C4-2B (cell line): ENCODE measurements around the gene C1QTNF1.

Source experiments
- CTCF ChIP-seq: fragments of 450-650 bp; conservative IDR thresholded peaks from 2 replicates; pipeline ENCODE4 v1.5.1; 2017; ENCODE audit warnings: mild to moderate bottlenecking
- ZFX ChIP-seq: fragments of 450-650 bp; IDR thresholded peaks from 2 replicates; pipeline ENCODE4 v1.6.1; 2017

GRCh38 chr17:79084291-79085153 lies 60.6 kb downstream of the C1QTNF1 start:
- TF ChIP-seq CTCF (no peak), ZFX (no peak)
